ENCODE results near the gene FBXL12.
"Not testable (repeated sequence)": the region's sequence is repeated elsewhere in the genome, so short reads cannot be mapped to it uniquely, and the experiment has no call there.

FBXL12 gene

DNA sequence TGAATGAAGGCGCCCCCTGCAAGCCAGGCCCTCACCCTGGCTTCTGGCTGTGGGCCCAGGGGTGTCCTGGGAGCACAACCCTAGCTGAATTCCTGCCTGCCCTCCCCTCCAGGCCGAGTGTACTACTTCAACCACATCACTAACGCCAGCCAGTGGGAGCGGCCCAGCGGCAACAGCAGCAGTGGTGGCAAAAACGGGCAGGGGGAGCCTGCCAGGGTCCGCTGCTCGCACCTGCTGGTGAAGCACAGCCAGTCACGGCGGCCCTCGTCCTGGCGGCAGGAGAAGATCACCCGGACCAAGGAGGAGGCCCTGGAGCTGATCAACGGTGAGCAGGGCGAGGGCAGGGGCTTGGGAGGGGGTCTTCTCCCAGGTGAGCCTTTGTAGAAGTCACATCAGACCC is 19.4 kb upstream of the FBXL12 start:
- DNase-seq (ENCODE audit: low spot score): no peak

DNA sequence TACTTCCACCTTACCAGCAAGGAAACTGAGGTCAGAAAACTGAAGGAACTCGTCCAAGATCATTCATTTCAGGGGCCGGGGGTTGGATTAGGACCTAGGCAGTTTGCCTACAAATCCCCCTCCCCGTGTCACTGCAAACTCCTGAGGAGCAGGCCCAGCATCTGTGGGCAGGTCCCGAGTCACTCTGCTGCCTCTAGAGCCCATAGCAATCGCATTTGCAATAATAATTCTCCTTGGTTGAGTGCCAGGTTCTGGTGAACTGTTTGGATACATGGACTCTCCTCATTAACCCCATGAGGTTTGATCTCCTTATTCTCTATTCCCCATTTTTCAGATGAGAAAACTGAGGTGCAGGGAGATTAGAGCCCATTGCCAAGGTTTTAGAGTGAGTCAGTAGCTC is 17.1 kb upstream of the FBXL12 start:
- DNase-seq (ENCODE audit: low spot score): peak; percentile 39

DNA sequence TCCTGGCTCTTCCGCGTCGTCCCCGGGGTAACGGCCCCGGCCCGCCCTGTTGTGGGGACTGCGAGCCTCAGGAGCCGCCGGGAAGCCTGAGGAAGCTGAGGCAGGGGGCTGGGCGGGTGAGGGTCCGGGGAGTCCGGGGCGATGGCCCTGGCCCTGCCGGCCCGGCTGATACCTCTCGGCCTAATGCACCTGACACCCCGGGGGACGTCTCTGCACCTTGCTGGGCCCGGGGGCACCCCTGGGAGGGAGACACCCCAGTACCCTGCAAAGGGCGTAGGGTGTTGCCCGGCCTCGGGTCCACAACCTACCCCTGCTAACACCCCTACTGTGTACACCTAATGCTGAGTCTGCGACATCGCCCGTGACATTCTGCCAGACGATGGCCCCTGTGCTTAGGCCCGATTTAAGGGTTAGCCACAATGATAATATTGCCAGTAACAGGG is 16.6 kb upstream of the FBXL12 start:
- no peak for DNase-seq (ENCODE audit: low spot score)

DNA sequence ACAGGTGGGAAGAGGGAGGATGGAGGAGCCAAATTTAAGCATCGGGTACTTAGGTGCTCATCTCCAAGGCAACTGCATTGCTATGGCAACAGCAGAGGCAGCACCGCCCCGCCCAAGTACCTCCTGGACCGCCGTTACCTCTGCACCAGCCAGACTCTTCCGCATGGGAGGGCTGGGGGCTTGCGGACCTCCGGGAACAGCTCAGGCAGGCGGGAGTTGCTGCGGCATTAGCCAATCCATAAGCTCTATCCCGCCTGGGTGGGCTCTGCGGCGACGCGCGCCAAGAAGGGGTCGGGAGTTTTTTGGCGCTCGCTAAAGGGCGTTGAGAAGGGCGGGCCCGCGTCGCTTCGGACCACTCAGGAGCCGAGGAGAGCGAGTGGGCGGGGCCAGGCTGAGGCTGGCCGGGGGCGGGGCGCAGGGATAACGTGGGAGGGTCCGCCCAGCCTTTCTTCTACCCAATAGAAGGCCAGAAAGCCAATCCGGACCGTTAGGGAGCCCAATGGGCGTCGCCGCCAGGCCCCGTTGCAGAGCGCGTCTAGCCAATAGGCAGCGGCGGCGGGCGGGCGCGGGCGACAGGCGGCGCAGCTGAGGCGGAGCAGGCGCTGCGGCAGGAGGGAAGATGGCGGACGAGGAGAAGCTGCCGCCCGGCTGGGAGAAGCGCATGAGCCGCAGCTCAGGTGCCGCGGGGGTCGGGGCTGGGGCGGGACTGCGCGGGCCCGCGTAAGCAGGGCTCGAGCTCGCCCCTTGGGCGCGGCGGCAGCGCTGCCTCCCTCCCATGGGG is 16.0 kb upstream of the FBXL12 start, which contains the start of gene PIN1:
Gene PIN1 (plus strand): TSS at position 593 of the 781 bp plus-strand sequence. CDS start 27 bp downstream, at position 620.
- DNase-seq (ENCODE audit: low spot score): peak; percentile 99

DNA sequence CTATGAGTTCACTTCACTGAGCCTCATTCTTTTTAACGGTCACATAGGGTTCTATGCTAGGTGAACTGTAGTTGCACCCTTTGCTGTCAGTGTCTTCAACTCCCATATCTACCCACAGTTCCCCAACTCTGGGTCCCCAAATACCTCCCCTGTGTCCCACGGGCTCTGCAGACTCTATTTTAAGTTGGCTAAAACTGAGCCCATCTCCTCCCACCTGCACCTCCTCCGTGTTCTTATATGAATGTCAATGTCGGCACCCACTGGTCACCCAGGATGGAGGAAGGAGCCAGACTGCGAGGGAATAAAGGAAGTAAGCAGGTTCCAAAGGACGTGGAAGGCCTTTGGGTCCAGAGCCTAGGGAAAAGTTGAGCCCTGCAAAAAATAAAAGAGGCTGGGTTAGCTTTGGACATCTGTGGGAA is 15.4 kb upstream of the FBXL12 start:
- DNase-seq (ENCODE audit: low spot score): no peak

DNA sequence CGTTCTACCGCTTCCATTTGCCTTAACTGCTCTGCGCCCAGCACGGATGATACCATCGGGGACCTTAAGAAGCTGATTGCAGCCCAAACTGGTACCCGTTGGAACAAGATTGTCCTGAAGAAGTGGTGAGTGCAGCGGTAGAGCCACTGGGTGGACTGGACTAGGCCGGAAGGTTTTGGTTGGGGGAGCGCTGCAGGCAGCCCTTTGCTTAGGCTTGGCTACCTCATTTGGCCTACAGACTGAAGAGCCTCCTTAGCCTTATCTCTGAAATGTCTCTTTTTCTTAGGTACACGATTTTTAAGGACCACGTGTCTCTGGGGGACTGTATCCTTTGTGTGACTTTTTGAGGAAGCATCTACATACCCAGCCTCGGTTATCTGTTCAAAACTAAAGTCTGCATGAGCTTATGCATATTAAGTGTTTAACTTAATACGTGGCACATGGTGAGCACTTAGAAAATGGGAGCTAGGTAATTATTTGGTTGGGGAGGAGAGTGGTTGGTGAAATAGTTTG is 9.7 kb upstream of the FBXL12 start:
- DNase-seq (ENCODE audit: low spot score): no peak

DNA sequence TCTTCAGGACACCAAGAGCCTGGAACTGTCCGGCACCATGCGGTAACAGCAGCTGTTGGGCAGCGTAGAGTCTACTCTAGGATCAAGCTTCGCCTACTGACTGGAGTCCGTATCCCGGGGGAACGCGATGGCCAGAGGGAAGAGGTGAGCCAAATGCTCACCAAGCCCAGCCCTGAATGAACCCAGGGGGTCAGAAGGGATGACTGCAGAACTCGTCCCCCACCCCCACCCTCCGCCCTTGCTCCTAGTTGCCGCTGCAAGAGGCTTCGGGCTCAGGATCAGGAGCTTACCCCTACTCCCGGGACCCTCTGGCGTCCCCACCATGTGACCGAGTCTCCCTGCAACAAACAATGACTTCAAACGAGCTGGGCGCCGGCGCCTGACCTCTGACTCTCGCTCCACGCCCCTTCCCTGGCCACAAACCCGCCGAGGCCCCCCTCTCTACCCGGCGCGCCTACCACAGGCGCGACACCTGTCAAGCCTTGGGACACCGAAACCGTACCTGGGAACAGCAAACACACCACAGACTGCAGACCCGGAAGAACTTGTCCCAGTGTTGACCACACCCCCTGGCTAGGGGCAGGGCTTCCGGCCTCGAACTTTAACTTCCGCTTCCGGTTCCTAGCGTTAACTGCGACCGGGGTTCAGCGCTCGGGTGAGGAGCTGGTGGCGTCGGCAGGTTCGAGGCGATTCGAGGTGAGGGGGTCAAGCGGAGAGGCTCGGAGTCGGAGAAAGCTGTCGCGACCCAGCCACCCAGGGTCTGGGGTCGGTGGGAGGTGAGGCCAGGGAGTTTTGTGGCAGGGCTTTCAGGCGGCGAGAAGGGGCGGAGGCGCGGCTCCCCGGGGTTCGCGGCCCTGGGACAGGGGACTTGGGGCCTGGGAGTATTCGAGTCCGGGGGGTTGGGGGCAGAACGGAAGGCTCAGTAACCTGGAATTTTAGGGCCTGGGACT is 8.7 kb upstream of the FBXL12 start, which contains the start of gene UBL5:
Gene UBL5 (plus strand): TSS at position 630 of the 950 bp plus-strand sequence. CDS start 420 bp downstream, outside the sequence.
- DNase-seq (ENCODE audit: low spot score): peak; percentile 90

DNA sequence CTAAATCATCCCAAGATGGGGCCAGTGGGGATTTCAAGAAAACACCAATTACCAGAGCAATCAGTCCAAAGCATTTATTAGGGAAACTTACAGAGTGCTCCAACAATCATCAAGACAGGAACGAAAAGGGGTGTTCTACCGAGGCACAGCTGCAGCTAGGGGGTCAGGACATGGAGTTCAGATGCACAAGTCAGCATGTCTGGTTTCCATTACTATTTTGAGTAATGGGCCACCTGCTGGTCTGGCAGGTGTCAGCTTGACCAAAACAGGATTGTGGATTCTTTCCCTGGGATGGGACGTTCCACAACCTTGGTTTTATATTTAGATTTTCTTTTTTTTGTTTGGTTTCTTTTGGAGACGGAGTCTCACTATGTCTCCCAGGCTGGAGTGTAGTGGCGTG is 4.9 kb upstream of the FBXL12 start:
- no peak for DNase-seq (ENCODE audit: low spot score)

DNA sequence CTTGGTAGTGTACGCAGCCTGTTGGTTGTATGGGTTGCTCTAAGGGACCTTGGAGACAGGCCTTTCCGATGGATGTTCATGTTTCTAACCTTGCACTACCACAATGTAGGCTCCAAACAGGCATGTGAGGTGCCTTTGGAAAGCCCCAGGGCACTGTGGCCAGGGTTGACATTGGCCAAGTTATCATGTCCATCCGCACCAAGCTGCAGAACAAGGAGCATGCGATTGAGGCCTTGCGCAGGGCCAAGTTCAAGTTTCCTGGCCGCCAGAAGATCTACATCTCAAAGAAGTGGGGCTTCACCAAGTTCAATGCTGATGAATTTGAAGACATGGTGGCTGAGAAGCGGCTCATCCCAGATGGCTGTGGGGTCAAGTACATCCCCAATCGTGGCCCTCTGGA is 1.2 kb upstream of the FBXL12 start:
- not testable (repeated sequence) for DNase-seq (ENCODE audit: low spot score)

DNA sequence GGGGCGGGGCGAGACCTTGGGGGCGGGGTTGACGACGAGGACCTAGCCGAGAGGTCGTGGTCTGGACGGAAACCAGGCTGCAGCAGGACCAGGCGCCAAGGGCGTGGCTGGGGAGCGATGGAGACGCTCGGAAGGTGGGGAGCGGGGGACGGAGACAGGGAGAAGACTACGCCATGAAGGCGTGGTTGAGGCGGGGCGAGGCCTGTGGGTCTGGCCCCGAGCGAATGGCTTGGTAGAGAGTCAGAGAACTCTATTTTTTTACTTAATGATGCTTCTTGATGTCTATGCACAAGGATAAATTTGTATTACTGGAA is 674 bp upstream of the FBXL12 start:
- no peak for DNase-seq (ENCODE audit: low spot score)

DNA sequence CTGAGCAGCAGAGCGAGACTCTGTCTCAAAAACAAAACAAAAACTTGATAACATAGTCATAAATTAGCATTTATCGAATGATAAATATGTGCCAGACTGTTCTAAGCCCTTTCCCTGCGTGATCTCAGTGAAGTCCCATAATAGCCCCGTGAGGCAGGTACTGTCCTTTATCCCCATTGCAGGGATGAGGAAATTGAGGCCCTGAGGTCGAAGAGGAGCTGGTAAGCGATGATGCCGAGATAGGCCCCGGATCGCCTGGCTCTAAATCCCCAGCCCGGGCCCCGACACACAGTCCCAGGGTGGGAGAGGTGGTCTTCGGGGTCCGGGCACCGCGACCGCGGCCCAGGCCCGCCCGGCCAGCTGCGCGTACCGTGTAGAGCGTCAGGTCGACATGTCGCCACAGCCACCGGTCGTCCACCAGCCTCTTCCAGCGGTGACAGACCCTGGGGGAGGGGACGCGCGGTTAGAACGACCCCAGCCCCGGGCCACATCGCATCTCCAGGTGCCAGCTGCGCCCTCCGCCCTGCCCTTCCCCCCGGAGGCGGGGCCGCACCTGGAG is 625 bp downstream of the FBXL12 start:
- DNase-seq (ENCODE audit: low spot score): no peak

DNA sequence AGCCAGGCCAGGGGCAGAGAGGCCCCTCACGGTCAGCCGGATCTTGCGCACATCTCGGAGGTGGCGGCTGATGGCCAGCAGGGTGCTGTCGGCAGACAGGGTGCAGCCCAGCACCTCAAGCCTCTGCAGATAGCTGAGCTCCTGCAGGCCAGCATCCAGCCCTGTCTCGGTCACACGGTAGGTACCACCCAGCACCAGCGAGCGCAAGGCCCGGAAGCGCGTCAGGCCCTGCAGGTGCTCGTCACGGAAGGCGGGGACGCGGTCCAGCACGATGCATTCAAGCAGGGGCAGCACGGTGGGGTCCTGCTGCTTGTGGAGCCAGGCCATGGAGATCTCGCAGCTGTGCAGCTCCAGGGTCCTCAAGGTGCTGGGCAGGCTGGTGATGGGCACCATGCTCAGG is 7.7 kb downstream of the FBXL12 start:
- DNase-seq (ENCODE audit: low spot score): no peak

DNA sequence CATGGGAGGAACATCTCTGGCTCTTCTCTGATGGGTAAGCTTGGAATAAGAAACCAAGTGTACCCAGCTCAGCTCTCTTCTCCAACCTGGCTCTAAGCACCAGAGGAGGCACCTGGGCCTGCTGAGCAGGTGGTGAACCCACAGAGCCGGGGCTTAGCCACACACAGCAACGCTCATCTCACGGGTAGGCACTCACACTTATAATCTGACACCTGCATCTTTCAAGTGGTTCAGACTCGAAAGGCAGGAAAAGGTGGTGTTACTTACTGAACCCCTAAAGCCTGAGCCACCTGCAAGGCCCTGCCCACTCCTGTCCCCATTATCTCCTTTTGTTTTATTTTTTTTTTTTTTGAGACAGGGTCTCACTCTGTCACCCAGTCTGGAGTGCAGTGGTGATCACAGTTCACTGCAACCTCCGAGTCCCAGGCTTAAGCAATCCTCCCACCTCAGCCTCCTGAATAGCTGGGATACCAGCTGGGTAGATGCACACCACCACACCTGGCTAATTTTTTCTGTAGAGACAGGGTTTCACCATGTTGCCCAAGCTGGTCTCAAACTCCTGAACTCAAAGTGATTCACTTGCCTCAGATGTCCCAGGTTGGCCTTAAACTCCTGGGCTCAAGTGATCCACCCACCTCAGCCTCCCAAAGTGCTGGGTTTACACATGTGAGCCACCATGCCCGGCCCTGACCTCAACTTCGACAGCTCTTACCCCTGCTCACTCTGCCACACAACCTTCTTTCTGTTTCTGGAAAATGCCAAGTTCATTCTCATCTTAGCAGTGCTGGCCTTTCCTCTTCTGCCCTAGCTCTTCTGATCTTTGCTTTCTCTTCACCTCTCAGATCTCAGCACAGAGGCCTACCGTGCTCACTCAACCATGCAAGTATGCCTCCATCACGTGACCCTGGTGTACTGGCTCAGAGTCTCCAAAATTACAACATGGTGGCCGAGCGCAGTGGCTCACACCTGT is 9.7 kb downstream of the FBXL12 start:
- DNase-seq (ENCODE audit: low spot score): no peak

DNA sequence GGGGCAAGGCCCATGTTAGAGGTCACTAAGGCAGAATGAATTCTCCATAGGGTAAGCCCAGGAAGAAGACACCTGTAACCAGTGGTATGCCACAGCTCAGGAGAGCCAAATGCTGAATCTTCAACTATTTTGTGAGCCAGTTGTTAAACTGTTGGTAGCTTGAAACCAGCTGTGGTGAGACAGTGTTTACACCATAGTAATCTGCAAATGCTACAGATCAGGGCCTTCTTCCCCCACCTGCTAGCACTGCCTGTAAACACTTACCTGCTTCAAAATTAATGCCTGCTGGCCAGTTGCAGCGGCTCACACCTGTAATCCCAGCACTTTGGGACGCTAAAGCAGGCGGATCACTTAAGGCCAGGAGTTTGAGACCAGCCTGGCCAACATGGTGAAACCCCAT is 12.1 kb downstream of the FBXL12 start:
- no peak for DNase-seq (ENCODE audit: low spot score)

DNA sequence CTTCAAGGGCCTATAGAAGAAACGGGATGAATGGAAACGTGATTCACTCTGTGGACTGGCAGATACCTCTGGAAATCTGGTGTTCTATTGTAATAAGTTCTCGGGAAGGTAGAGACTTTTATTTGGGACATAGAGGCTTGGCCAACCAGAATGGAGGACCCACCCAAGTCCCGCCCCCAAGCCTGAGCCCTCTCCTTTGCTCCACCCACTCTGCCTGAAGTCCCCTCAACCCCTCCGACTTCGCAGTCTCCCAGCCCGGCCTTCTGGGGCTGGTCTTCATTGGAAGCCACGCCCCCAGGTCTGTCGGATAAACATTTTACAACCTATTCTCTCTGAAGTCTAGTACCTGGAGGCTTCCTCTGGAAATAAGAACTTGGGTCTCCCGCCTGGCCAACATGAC is 16.9 kb downstream of the FBXL12 start:
- no peak for DNase-seq (ENCODE audit: low spot score)

DNA sequence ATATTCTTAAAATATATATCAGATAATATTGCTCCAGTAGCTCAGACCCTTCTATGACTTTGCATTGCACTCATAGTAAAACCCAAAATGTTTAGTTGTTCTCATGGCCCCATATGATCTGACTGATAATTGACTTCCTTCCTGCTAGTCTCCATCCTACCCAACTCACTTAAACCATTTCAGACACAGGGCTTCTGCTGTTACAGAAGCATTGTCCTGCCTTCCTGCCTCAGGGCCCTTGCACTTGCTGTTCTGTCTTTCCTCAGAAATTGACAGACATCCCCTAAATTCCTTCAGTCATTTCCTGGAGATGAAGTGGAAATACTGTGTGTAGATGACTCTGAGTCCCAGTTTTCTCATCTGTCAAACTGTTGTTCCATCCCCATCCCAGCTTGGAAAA is 19.7 kb downstream of the FBXL12 start:
- DNase-seq (ENCODE audit: low spot score): no peak

DNA sequence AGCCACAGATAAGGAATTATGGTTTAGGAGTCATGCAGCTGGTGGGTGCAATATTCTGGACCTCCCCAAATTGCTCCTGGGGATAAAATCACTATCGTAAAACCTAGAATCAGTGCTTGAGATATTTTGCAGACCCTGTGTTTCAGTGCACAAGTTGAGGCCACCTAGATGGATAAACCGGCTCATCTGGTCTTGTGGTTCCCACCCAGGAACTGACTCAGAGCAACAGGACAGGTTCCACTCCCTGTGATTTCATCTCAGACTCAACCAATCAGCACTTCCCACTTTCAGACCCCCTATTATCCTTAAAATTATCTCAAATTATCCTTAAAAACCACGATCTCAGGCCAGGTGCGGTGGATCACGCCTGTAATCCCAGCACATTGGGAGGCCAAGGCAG is 21.0 kb downstream of the FBXL12 start:
- DNase-seq (ENCODE audit: low spot score): no peak

DNA sequence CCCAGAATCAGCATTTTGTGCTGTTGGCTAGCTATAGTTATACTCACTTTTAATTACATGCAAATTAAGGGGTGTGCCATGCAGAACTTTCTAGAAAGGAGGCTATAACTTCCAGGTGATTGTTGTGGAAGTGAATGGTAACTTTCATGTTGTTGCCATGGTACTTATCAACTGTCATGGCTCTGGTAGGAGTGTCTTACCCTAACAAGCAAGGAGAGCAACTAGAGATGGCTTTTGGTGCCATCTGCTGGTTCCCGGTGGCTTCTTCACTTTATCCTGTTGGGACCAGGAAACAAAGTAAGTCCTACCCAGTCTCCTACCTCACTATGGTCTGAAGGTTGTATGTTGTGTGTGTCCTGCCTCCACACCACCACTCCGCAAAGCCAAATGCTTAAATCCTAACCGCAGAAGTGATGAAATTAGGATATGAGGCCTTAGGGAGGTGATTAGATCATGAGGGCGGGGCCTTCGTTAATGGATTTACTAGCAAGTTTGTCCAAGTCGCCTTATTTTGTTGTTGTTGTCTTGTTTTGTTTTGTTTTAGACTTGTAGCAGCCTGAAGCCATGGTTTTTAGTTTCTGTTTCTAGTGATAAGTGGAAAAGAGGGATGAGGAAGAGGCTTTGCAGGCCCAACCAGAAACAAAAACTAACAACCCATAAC is 22.6 kb downstream of the FBXL12 start:
- peak; percentile 91 for DNase-seq (ENCODE audit: low spot score)

DNA sequence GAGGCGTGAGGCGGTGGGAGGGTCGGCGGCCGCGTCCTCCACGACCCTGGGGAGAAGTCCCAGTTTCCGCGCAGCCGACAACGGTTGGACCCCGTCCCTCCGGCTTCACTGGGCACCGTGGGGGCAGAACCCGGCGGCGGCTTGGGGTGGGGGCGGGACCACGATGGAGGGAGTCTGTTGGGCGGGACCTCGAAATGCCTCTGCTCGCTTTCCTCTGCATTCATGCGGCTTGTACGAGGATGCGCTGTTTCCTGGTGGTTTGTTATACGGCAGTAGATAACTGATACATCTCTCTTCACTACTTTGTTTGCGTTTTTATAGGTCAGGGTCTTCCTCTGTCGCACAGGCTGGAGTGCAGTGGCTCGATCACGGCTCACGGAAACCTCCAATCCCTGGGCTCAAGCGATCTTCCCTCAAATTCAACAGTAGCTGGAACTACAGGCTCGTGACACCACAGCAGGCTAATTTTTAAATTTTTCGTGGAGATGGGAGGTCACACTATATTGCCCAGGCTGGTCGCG is 25.7 kb downstream of the FBXL12 start:
- peak; percentile 37 for DNase-seq (ENCODE audit: low spot score)
